T-cell (primary cell): ENCODE data around the gene SCAPER. TPM values are rescaled to one million over a fixed set of nuclear protein-coding genes. Genes with fewer than 3 reads are reported as not detected.

Source experiments
- ATAC-seq, 4 experiments: fragments of 200-7000 bp in 3 of 4; fragments of 150-1000 bp in 1 of 4; cut with Tn5 transposase; replicated peaks in 1 of 4; 1 replicate in 3 of 4; 2 replicates in 1 of 4; pipeline ENCODE4 v1.10.0; 2021; ENCODE audit warnings: moderate library complexity in 3 of 4, mild to moderate bottlenecking in 2 of 4, moderate number of reproducible peaks in 1 of 4
- CTCF ChIA-PET, 2 donors: fragments of 300-600 bp; sonication (Branson Sonifier 250); formaldehyde crosslinking; loops; one replicate each; lab custom pipeline; 2022; ENCODE audit warnings: antibody characterized with exemption in 2 of 2; lab: Charles Lee
- POLR2A ChIA-PET, 2 donors: fragments of 300-600 bp; sonication (Branson Sonifier 250); formaldehyde crosslinking; loops; one replicate each; lab custom pipeline; 2022; ENCODE audit warnings: antibody characterized with exemption in 2 of 2; lab: Charles Lee
- DNase-seq, 35 experiments: peaks; one replicate each; pipeline versions ENCODE4 v3.0.0 to v3.0.0-alpha.2; 2013 to 2023
- H3K27ac ChIP-seq: one replicate; pipeline ENCODE4 v1.5.1; 2013; ENCODE audit warnings: low read length
- H3K27me3 ChIP-seq, 2 experiments: replicated peaks in 1 of 2; 1 replicate in 1 of 2; 2 replicates in 1 of 2; pipeline versions ENCODE4 v1.6.1 to v1.7.0; 2013; ENCODE audit warnings: low read length in 1 of 2, mixed read lengths in 1 of 2; ENCODE audit not compliant: control insufficient read depth in 2 of 2, insufficient read depth in 2 of 2; ENCODE audit errors: extremely low read depth in 1 of 2
- H3K36me3 ChIP-seq, 2 donors: 1 replicate in 1 of 2; 2 replicates in 1 of 2; pipeline versions ENCODE4 v1.6.1 to v1.7.0; 2013; ENCODE audit warnings: low read length in 1 of 2; ENCODE audit not compliant: control insufficient read depth in 2 of 2, insufficient read depth in 1 of 2; ENCODE audit errors: extremely low read depth in 1 of 2
- H3K4me1 ChIP-seq, 2 experiments: 1 replicate in 1 of 2; 2 replicates in 1 of 2; pipeline versions ENCODE4 v1.6.1 to v1.7.0; 2013; ENCODE audit warnings: low read length in 2 of 2, mixed read lengths in 1 of 2; ENCODE audit not compliant: insufficient read depth in 2 of 2, control insufficient read depth in 1 of 2; ENCODE audit errors: extremely low read depth in 1 of 2
- H3K4me3 ChIP-seq, 2 donors: 1 replicate in 1 of 2; 2 replicates in 1 of 2; pipeline versions ENCODE4 v1.5.1 to v1.7.0; 2013; ENCODE audit warnings: mild to moderate bottlenecking in 2 of 2, low read length in 1 of 2, moderate library complexity in 1 of 2; ENCODE audit not compliant: control insufficient read depth in 1 of 2; ENCODE audit errors: extremely low read depth in 1 of 2
- H3K9me3 ChIP-seq: 2 replicates; pipeline ENCODE4 v1.7.0; 2013
- H3K27ac Mint-ChIP-seq, 2 donors: one replicate each; pipeline ENCODE4 v1.8.0; 2020 to 2021; ENCODE audit warnings: mild to moderate bottlenecking in 2 of 2, mixed read lengths in 2 of 2
- H3K27me3 Mint-ChIP-seq, 2 donors: one replicate each; pipeline ENCODE4 v1.8.0; 2021 to 2022; ENCODE audit warnings: mixed read lengths in 2 of 2
- H3K36me3 Mint-ChIP-seq: one replicate; pipeline ENCODE4 v1.8.0; 2021; ENCODE audit warnings: mixed read lengths
- H3K4me1 Mint-ChIP-seq, 3 donors: one replicate each; pipeline ENCODE4 v1.8.0; 2020 to 2022; ENCODE audit warnings: mixed read lengths in 3 of 3, mild to moderate bottlenecking in 1 of 3
- H3K4me3 Mint-ChIP-seq, 3 donors: one replicate each; pipeline ENCODE4 v1.8.0; 2020 to 2022; ENCODE audit warnings: mild to moderate bottlenecking in 3 of 3, mixed read lengths in 3 of 3, moderate library complexity in 3 of 3
- H3K9me3 Mint-ChIP-seq, 3 donors: one replicate each; pipeline ENCODE4 v1.8.0; 2020 to 2022; ENCODE audit warnings: mixed read lengths in 3 of 3
- WGBS: methylation state at CpG from one replicate; pipeline ENCODE4 v1.1.5; 2013; ENCODE audit warnings: missing lambda C conversion rate; ENCODE audit not compliant: insufficient coverage; 5-methylcytosine and 5-hydroxymethylcytosine counted together
- total RNA-seq, 35 experiments: library from RNA in 6 of 35; stranded (reverse) in 6 of 35; fragments of 120-200 nt in 1 of 35; gene quantifications; one replicate each; pipeline versions ENCODE4 v1.2.1 to v1.2.4 and lab custom pipeline; 2013 to 2026

Gene SCAPER
- total RNA-seq, 5 donors from 2014 or later (not counting 1 experiment from before 2014, with no cell fraction given), result 32.5 to 59.4 (median 44.1) TPM

- Mint-ChIP-seq H3K4me3 (no peak overlapping the region), H3K27me3 (no peaks in the 10 kb centered on the region), H3K4me1 (peaks cover 20 to 39% (median 31%) of the 10 kb centered on the region in 3 donors), H3K27ac (no peak overlapping the region), H3K9me3 (peaks cover 9 to 19% (median 11%) of the 10 kb centered on the region in 3 donors), H3K36me3 (peaks cover 68% of the 10 kb centered on the region)
- H3K27ac ChIP-seq, result no peak overlapping the region
- ATAC-seq (no peak), DNase-seq (no peak)
- ChIA-PET CTCF (no interaction called here), POLR2A (no interaction called here)
- H3K4me3 ChIP-seq, result no peak overlapping the region
- H3K27me3 ChIP-seq, result no peaks in the 10 kb centered on the region
- peaks cover 8% of the 10 kb centered on the region in 2 experiments for H3K4me1 ChIP-seq
- WGBS, result no CpG with 5 or more reads among the region's 1 CpG
- H3K36me3 ChIP-seq, result no peaks in the 10 kb centered on the region
- no peaks in the 10 kb centered on the region for H3K9me3 ChIP-seq
Observed at GRCh38 chr15:76555247-76555646, 349.9 kb downstream of the SCAPER start.

GRCh38 chr15:76553564-76553963 is 351.6 kb downstream of the SCAPER start:
- Mint-ChIP-seq H3K4me1 (peaks cover 20 to 39% (median 31%) of the 10 kb centered on the region in 3 donors), H3K4me3 (peak overlapping the region in 1 of 3 donors; percentile 33), H3K27ac (no peak overlapping the region), H3K36me3 (peaks cover 65% of the 10 kb centered on the region), H3K9me3 (peaks cover 10 to 24% (median 11%) of the 10 kb centered on the region in 3 donors), H3K27me3 (no peaks in the 10 kb centered on the region)
- Histone ChIP-seq H3K36me3 (no peaks in the 10 kb centered on the region), H3K4me1 (peaks cover 8% of the 10 kb centered on the region in 2 experiments), H3K4me3 (no peak overlapping the region), H3K27me3 (no peaks in the 10 kb centered on the region), H3K27ac (no peak overlapping the region), H3K9me3 (no peaks in the 10 kb centered on the region)
- 36% methylated on average over 2 of the region's 2 CpGs for WGBS
- POLR2A ChIA-PET, result no interaction called here
- CTCF ChIA-PET, result no interaction called here
- ATAC-seq (no peak), DNase-seq (no peak)

- H3K9me3 Mint-ChIP-seq, result peaks cover 10 to 22% (median 11%) of the 10 kb centered on the region in 3 donors
- H3K9me3 ChIP-seq, result no peaks in the 10 kb centered on the region
- no peak for ATAC-seq
- ChIA-PET POLR2A (no interaction called here), CTCF (no interaction called here)
- H3K27me3 ChIP-seq, result no peaks in the 10 kb centered on the region
- no peaks in the 10 kb centered on the region for H3K27me3 Mint-ChIP-seq
- H3K36me3 Mint-ChIP-seq, result peaks cover 61% of the 10 kb centered on the region
- no peak overlapping the region for H3K4me3 ChIP-seq
- no peak overlapping the region for H3K27ac ChIP-seq
- WGBS, result 100% methylated on average over 2 of the region's 5 CpGs
- H3K4me3 Mint-ChIP-seq, result peak overlapping the region in 1 of 3 donors; percentile 33
- peaks cover 20 to 39% (median 31%) of the 10 kb centered on the region in 3 donors for H3K4me1 Mint-ChIP-seq
- H3K4me1 ChIP-seq, result peaks cover 8% of the 10 kb centered on the region in 2 experiments
- H3K27ac Mint-ChIP-seq, result no peak overlapping the region
- H3K36me3 ChIP-seq, result no peaks in the 10 kb centered on the region
- no peak for DNase-seq
Observed at GRCh38 chr15:76553102-76553501, 352.0 kb downstream of the SCAPER start.

GRCh38 chr15:76546805-76547204 is 358.3 kb downstream of the SCAPER start:
- H3K27ac ChIP-seq, result no peak overlapping the region
- no peaks in the 10 kb centered on the region for H3K4me1 Mint-ChIP-seq
- H3K36me3 ChIP-seq, result no peaks in the 10 kb centered on the region
- WGBS, result no CpG with 5 or more reads among the region's 2 CpGs
- no peak overlapping the region for H3K4me3 Mint-ChIP-seq
- H3K27ac Mint-ChIP-seq, result no peak overlapping the region
- ChIA-PET POLR2A (no interaction called here), CTCF (no interaction called here)
- H3K9me3 Mint-ChIP-seq, result peaks cover 6 to 17% (median 8%) of the 10 kb centered on the region in 3 donors
- DNase-seq, result no peak
- H3K4me1 ChIP-seq, result no peaks in the 10 kb centered on the region
- no peak overlapping the region for H3K4me3 ChIP-seq
- no peaks in the 10 kb centered on the region for H3K27me3 ChIP-seq
- peaks cover 35% of the 10 kb centered on the region for H3K36me3 Mint-ChIP-seq
- H3K9me3 ChIP-seq, result no peaks in the 10 kb centered on the region
- H3K27me3 Mint-ChIP-seq, result no peaks in the 10 kb centered on the region
- no peak for ATAC-seq

GRCh38 chr15:76533995-76534394 is 371.1 kb downstream of the SCAPER start:
- WGBS, result 100% methylated on average over 2 of the region's 2 CpGs
- POLR2A ChIA-PET, result no interaction called here
- Histone ChIP-seq H3K4me1 (no peaks in the 10 kb centered on the region), H3K4me3 (no peak overlapping the region), H3K9me3 (no peaks in the 10 kb centered on the region), H3K27me3 (no peaks in the 10 kb centered on the region), H3K27ac (no peak overlapping the region), H3K36me3 (no peaks in the 10 kb centered on the region)
- CTCF ChIA-PET, result no interaction called here
- H3K4me1 Mint-ChIP-seq, result no peaks in the 10 kb centered on the region
- no peaks in the 10 kb centered on the region for H3K27me3 Mint-ChIP-seq
- no peak for DNase-seq
- no peak for ATAC-seq
- no peak overlapping the region for H3K27ac Mint-ChIP-seq
- H3K36me3 Mint-ChIP-seq, result peaks cover 12% of the 10 kb centered on the region
- peaks cover 0 to 4% (median 0%) of the 10 kb centered on the region in 3 donors for H3K9me3 Mint-ChIP-seq
- H3K4me3 Mint-ChIP-seq, result no peak overlapping the region

GRCh38 chr15:76533060-76533820 is 371.9 kb downstream of the SCAPER start:
- no peaks in the 10 kb centered on the region for H3K9me3 ChIP-seq
- ChIA-PET CTCF (no interaction called here), POLR2A (no interaction called here)
- no peaks in the 10 kb centered on the region for H3K36me3 ChIP-seq
- WGBS, result no CpG with 5 or more reads among the region's 5 CpGs
- no peak overlapping the region for H3K4me3 Mint-ChIP-seq
- no peak overlapping the region for H3K27ac ChIP-seq
- H3K4me1 ChIP-seq, result no peaks in the 10 kb centered on the region
- ATAC-seq, result no peak
- H3K9me3 Mint-ChIP-seq, result no peaks in the 10 kb centered on the region
- no peak overlapping the region for H3K4me3 ChIP-seq
- no peak for DNase-seq
- H3K27me3 Mint-ChIP-seq, result no peaks in the 10 kb centered on the region
- no peak overlapping the region for H3K27ac Mint-ChIP-seq
- H3K4me1 Mint-ChIP-seq, result no peaks in the 10 kb centered on the region
- no peaks in the 10 kb centered on the region for H3K27me3 ChIP-seq
- peaks cover 8% of the 10 kb centered on the region for H3K36me3 Mint-ChIP-seq
